ENCODE results near the gene FAM83E.
A peak's percentile ranks its signal among the peaks of the same experiment; 100 is the strongest.

FAM83E gene

DNA sequence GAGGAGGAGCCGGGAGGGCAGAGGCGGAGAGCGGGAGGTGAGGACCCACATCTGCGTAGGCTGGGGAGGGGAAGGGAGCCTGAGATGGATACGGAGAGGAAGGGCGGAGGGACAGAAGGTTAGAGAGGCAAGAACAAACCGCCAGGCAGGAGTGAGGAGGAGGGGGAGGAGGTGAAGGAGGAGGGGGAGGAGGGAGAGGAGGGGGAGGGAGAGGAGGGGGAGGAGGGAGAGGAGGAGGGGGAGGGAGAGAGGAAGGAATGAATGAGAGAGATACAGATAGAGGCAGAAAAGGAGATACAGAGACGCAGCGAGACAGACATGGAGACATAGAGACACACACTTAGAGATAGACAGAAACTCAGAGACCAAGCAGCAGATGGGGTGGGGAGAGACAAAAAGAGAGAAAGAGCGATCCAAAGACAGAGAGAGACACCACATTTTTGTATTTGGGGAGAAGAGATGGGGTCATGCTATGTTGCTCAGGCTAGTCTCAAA is 31.9 kb upstream of the FAM83E start:
- peak overlapping the region; percentile 67 for H3K4me3 ChIP-seq (ENCODE audit: low read length)
- TF ChIP-seq, protein P1, sequence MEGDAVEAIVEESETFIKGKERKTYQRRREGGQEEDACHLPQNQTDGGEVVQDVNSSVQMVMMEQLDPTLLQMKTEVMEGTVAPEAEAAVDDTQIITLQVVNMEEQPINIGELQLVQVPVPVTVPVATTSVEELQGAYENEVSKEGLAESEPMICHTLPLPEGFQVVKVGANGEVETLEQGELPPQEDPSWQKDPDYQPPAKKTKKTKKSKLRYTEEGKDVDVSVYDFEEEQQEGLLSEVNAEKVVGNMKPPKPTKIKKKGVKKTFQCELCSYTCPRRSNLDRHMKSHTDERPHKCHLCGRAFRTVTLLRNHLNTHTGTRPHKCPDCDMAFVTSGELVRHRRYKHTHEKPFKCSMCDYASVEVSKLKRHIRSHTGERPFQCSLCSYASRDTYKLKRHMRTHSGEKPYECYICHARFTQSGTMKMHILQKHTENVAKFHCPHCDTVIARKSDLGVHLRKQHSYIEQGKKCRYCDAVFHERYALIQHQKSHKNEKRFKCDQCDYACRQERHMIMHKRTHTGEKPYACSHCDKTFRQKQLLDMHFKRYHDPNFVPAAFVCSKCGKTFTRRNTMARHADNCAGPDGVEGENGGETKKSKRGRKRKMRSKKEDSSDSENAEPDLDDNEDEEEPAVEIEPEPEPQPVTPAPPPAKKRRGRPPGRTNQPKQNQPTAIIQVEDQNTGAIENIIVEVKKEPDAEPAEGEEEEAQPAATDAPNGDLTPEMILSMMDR (IDR thresholded peaks at IDR 0.05; ENCODE audit: insufficient read depth, low read depth, low read length, missing control alignments): no peak
- no peak for DNase-seq (ENCODE audit: low read depth)

DNA sequence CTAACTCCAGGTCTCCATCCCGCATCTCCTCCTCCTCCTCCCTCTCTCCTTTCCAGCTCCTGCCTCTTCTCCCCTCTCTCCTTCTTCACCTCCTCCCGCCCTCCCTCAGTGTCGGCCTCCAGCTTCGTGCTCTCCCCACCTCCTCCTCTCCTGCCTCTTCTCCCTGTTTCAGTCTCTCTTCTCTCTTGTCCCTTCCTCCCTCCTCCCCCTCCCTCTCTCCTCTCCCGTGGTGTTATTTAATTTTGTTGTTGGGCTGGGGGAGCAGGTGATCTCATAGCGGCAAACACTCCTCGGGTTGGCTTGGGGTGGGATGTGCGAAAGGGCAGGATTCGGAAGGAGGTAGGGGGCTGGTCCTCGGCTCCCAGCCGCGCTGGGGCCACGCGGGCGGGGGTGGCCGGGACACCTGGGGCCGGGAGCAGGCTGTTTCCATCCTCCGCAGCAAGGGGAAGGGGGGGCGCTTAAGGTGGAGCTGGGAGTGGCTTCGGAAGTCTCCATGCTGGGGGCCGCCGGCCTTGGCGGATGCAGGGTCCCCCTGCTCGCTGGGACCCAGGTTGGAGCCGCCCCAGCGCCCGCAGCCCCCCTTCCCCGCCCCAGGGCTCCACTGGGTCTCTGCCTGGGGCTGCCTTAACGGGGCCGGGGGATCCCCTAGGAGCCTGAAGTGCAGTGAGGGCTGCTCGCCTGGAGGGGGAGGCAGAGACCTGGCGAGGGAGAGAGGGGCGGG is 31.3 kb upstream of the FAM83E start, which contains the start of gene CA11:
Gene CA11, minus strand, starts transcription at position 187 of the 721 bp plus-strand sequence. CDS start 555 bp downstream, outside the sequence.
- peak; percentile 86 for DNase-seq (ENCODE audit: low read depth)
- peak within 1 kb of the TSS; percentile 67 for H3K4me3 ChIP-seq (ENCODE audit: low read length)

DNA sequence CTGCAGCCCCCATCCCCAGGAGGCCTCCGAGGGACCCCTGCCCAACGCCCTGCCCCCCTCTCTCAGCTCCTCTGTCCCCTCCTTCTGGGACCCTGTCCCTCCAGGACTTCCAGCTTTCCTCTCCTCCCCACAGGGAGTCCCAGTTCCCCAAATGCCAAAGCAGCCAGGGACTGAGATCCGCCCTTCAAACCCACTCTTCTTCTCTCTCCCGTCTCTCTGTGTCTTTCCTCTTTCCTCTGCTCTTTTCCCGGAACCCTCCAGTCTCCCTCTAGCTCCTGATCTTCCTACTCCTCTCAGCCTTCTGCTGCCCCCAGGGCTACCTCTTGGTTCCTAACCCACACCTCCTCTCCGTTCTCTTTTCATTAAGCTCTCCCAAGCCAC is 30.7 kb upstream of the FAM83E start:
- TF ChIP-seq, protein P1 (IDR thresholded peaks at IDR 0.05; ENCODE audit: insufficient read depth, low read depth, low read length, missing control alignments): no peak
- H3K4me3 ChIP-seq (ENCODE audit: low read length): peak overlapping the region; percentile 67
- DNase-seq (ENCODE audit: low read depth): no peak

More for the DNA sequence above, 31.3 kb upstream of the FAM83E start, which contains the start of gene CA11:
- TF ChIP-seq, protein P1 (IDR thresholded peaks at IDR 0.05; ENCODE audit: insufficient read depth, low read depth, low read length, missing control alignments): peak; percentile 82

DNA sequence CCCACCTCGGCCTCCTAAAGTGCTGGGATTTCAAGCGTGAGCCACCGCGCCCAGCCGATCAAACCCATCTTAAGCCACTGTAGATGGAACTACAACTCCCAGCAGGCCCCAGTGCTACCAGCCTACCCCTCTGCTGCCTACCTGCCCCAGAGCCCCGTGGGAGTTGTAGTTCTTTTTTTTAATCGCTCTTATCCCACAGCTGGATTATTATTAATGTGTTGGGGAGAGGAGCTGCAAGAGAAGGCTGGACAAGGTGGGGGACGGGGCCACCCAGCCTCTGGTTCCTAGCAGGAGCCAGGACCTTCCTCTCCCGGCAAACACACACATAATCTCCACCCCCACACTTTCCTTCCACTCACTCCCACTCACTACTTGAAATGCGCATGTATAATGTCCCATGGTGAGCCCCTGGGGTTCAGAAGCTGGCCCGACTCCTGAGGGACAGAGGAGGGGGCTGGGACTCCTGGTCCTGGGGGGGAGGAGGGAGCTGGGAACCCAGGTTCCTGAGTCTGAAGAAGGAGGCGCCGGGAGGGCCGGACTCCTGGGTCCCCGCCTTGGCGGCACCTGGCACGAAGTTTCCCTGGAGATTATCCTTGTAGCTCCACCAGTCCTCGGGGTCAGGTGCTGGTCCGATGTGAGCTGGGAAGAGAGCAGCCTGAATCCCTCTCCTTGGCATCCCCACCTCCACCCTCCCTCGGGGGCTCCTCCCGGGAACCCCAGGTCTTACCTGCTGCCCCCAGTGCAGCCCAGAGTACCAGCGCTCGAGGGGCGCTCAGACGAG is 30.2 kb upstream of the FAM83E start:
- peak overlapping the region; percentile 67 for H3K4me3 ChIP-seq (ENCODE audit: low read length)
- TF ChIP-seq, protein P1 (IDR thresholded peaks at IDR 0.05; ENCODE audit: insufficient read depth, low read depth, low read length, missing control alignments): no peak
- DNase-seq (ENCODE audit: low read depth): peak; percentile 73

DNA sequence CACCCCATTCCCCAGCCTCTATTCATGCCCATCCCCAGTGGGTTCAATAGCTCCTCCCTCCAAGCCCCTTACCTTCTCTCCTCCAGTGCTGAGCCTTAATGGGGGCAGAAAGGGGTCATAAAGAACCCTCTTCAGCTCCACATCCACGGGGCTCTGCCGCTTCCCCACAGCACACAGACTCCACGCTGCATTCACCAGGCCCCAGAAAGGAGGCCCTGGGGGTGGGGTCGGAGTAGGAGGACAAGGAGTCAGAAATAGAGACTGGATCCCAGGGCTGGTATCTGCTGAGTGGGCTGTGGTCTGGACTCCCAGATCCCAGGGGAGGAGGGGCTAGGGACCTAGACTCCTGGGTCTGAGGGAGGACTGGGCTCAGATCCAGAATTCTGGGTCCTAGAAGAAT is 29.5 kb upstream of the FAM83E start:
- DNase-seq (ENCODE audit: low read depth): no peak
- H3K4me3 ChIP-seq (ENCODE audit: low read length): no peak overlapping the region
- TF ChIP-seq, protein P1 (IDR thresholded peaks at IDR 0.05; ENCODE audit: insufficient read depth, low read depth, low read length, missing control alignments): no peak

DNA sequence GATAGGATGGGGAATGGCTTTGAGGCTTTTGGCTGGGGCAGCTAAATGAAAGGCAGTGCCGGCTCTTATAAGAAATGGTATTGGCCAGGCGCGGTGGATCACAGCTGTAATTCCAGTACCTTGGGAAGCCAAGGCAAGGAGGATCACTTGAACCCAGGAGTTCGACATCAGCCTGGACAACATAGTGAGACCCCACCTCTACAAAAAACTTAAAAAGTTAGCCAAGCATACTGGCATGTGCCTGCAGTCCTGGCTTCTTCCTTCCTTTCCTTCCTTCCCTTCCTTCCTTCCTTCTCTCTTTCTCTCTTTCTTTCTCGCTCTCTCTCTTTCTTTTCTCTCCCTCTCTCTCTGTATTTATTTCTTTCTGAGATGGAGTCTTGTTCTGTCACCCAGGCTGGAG is 28.0 kb upstream of the FAM83E start:
- TF ChIP-seq, protein P1 (IDR thresholded peaks at IDR 0.05; ENCODE audit: insufficient read depth, low read depth, low read length, missing control alignments): no peak
- DNase-seq (ENCODE audit: low read depth): no peak
- H3K4me3 ChIP-seq (ENCODE audit: low read length): no peak overlapping the region
